IMR-90 (cell line): ENCODE data around the gene KDM5D. TPM values are rescaled to one million over a fixed set of nuclear protein-coding genes. Genes with fewer than 3 reads are reported as not detected.

Source experiments
- ATAC-seq: fragments of 200-7000 bp; cut with Tn5 transposase; 2 replicates; pipeline ENCODE4 v1.9.1; 2020; ENCODE audit warnings: low read depth, mild to moderate bottlenecking, moderate library complexity
- BruUV-seq: library from RNA; stranded (reverse); fragments of 400-500 nt; replicated peaks from 2 replicates; lab custom pipeline; 2021; lab: Mats Ljungman, UMichigan
- CTCF ChIA-PET: fragments of 300-600 bp; formaldehyde crosslinking; extraction: SDS; loops from one replicate; lab custom pipeline; 2021; ENCODE audit warnings: antibody characterized with exemption; lab: Yijun Ruan, JAX
- POLR2A ChIA-PET: fragments of 300-600 bp; sonication (Branson Sonifier 250); formaldehyde crosslinking; loops from one replicate; lab custom pipeline; 2022; ENCODE audit warnings: antibody characterized with exemption; ENCODE audit not compliant: unreplicated experiment; lab: Charles Lee
- DNase-seq: peaks from one replicate; pipeline ENCODE4 v3.0.0; 2013
- H2AFZ ChIP-seq: replicated peaks from 2 replicates; pipeline ENCODE3; 2013; ENCODE audit warnings: low read length, mild to moderate bottlenecking; ENCODE audit not compliant: poor library complexity
- H2AK5ac ChIP-seq: 2 replicates; pipeline ENCODE4 v1.6.1; 2013; ENCODE audit warnings: low read depth, low read length, inconsistent platforms
- H2AK9ac ChIP-seq: replicated peaks from 2 replicates; pipeline ENCODE3; 2013; ENCODE audit warnings: mild to moderate bottlenecking, low read depth, low read length, moderate library complexity; ENCODE audit not compliant: poor library complexity
- H2BK120ac ChIP-seq: 2 replicates; pipeline ENCODE4 v1.6.1; 2013; ENCODE audit warnings: low read depth, low read length, inconsistent platforms
- H2BK15ac ChIP-seq: 3 replicates; pipeline ENCODE4 v1.6.1; 2013; ENCODE audit warnings: low read depth, low read length, inconsistent platforms
- H2BK20ac ChIP-seq: 2 replicates; pipeline ENCODE4 v1.6.1; 2013; ENCODE audit warnings: low read depth, mild to moderate bottlenecking, inconsistent platforms, low read length, moderate library complexity
- H2BK5ac ChIP-seq: 2 replicates; pipeline ENCODE4 v1.6.1; 2013; ENCODE audit warnings: mild to moderate bottlenecking, low read depth, low read length, inconsistent platforms; ENCODE audit not compliant: poor library complexity, severe bottlenecking
- H3K14ac ChIP-seq: replicated peaks from 2 replicates; pipeline ENCODE4 v1.6.1; 2013; ENCODE audit warnings: low read depth, low read length, inconsistent platforms
- H3K18ac ChIP-seq: 2 replicates; pipeline ENCODE4 v1.6.1; 2013; ENCODE audit warnings: low read depth, low read length, control low read depth
- H3K23ac ChIP-seq: 2 replicates; pipeline ENCODE4 v1.6.1; 2013; ENCODE audit warnings: low read depth, low read length, inconsistent platforms
- H3K27ac ChIP-seq: 2 replicates; pipeline ENCODE4 v1.5.1; 2013; ENCODE audit warnings: mild to moderate bottlenecking, control low read depth, low read length; ENCODE audit not compliant: insufficient read depth
- H3K27me3 ChIP-seq: 2 replicates; pipeline ENCODE4 v1.6.1; 2013; ENCODE audit warnings: low read length; ENCODE audit not compliant: control insufficient read depth, insufficient read depth
- H3K36me3 ChIP-seq: 2 replicates; pipeline ENCODE4 v1.6.1; 2013; ENCODE audit warnings: low read length, mixed read lengths; ENCODE audit not compliant: control insufficient read depth, insufficient read depth
- H3K4ac ChIP-seq: 2 replicates; pipeline ENCODE4 v1.6.1; 2013; ENCODE audit warnings: low read depth, low read length, inconsistent platforms
- H3K4me1 ChIP-seq: 2 replicates; pipeline ENCODE4 v1.6.1; 2013; ENCODE audit warnings: low read length, mixed read lengths; ENCODE audit not compliant: control insufficient read depth, insufficient read depth
- H3K4me2 ChIP-seq: 2 replicates; pipeline ENCODE4 v1.6.1; 2013; ENCODE audit warnings: low read depth, mild to moderate bottlenecking, control low read depth, low read length, moderate library complexity
- H3K4me3 ChIP-seq: 2 replicates; pipeline ENCODE4 v1.5.1; 2013; ENCODE audit warnings: low read depth, mild to moderate bottlenecking, control low read depth, low read length, moderate library complexity; ENCODE audit not compliant: insufficient read depth
- H3K56ac ChIP-seq: 2 replicates; pipeline ENCODE4 v1.6.1; 2013; ENCODE audit warnings: low read length, inconsistent platforms; ENCODE audit not compliant: insufficient read depth; ENCODE audit errors: extremely low read depth
- H3K79me1 ChIP-seq, 2 experiments: 2 replicates each; pipeline ENCODE4 v1.6.1; 2013; ENCODE audit warnings: low read length in 2 of 2, inconsistent platforms in 1 of 2, low read depth in 1 of 2
- H3K9ac ChIP-seq: 2 replicates; pipeline ENCODE4 v1.6.1; 2013; ENCODE audit warnings: low read depth, low read length, control low read depth
- H3K9me1 ChIP-seq: 2 replicates; pipeline ENCODE4 v1.6.1; 2013; ENCODE audit warnings: low read length, inconsistent platforms; ENCODE audit not compliant: insufficient read depth
- H3K9me3 ChIP-seq: 2 replicates; pipeline ENCODE4 v1.6.1; 2013; ENCODE audit warnings: low read length; ENCODE audit not compliant: control insufficient read depth, insufficient read depth
- H4K20me1 ChIP-seq: 2 replicates; pipeline ENCODE4 v1.6.1; 2013; ENCODE audit warnings: low read length, inconsistent platforms; ENCODE audit not compliant: insufficient read depth
- H4K5ac ChIP-seq: 2 replicates; pipeline ENCODE4 v1.6.1; 2013; ENCODE audit warnings: mild to moderate bottlenecking, low read depth, low read length, control low read depth
- H4K8ac ChIP-seq, 2 experiments: 2 replicates each; pipeline ENCODE4 v1.6.1; 2013; ENCODE audit warnings: low read depth in 2 of 2, low read length in 2 of 2, control low read depth in 1 of 2, inconsistent platforms in 1 of 2
- H4K91ac ChIP-seq: 2 replicates; pipeline ENCODE4 v1.6.1; 2013; ENCODE audit warnings: low read depth, low read length, inconsistent platforms; ENCODE audit not compliant: insufficient read depth
- BHLHE40 ChIP-seq: fragments of 150-350 bp; IDR thresholded peaks from 2 replicates; pipeline ENCODE4 v1.6.1; 2016; ENCODE audit warnings: mild to moderate bottlenecking, low read depth, low read length
- CEBPB ChIP-seq: IDR thresholded peaks from 2 replicates; pipeline ENCODE4 v1.6.1; 2012; ENCODE audit warnings: low read depth, low read length, improper control_type of control experiment
- CHD1 ChIP-seq: IDR thresholded peaks from 2 replicates; pipeline ENCODE4 v1.6.1; 2012; ENCODE audit warnings: low read depth, low read length, improper control_type of control experiment
- FOS ChIP-seq: fragments of 150-350 bp; IDR thresholded peaks from 2 replicates; pipeline ENCODE4 v1.6.1; 2016; ENCODE audit warnings: low read depth, low read length
- MAFK ChIP-seq: IDR thresholded peaks from 2 replicates; pipeline ENCODE4 v1.6.1; 2012; ENCODE audit warnings: low read depth, low read length, improper control_type of control experiment
- MAZ ChIP-seq: IDR thresholded peaks from 2 replicates; pipeline ENCODE4 v1.6.1; 2012; ENCODE audit warnings: low read depth, mild to moderate bottlenecking, low read length, improper control_type of control experiment, moderate library complexity, borderline replicate concordance
- MXI1 ChIP-seq: IDR thresholded peaks from 2 replicates; pipeline ENCODE4 v1.6.1; 2012; ENCODE audit warnings: low read depth, mild to moderate bottlenecking, low read length, moderate library complexity, borderline replicate concordance
- NFE2L2 ChIP-seq: fragments of 150-350 bp; IDR thresholded peaks from 2 replicates; pipeline ENCODE4 v1.6.1; 2016; ENCODE audit warnings: low read depth, mild to moderate bottlenecking, low read length
- POLR2A ChIP-seq: IDR thresholded peaks from 2 replicates; pipeline ENCODE4 v1.6.1; 2012; ENCODE audit warnings: mild to moderate bottlenecking, low read depth, low read length
- RAD21 ChIP-seq: IDR thresholded peaks from 2 replicates; pipeline ENCODE4 v1.6.1; 2012; ENCODE audit warnings: low read length, improper control_type of control experiment
- RCOR1 ChIP-seq: IDR thresholded peaks from 2 replicates; pipeline ENCODE4 v1.6.1; 2012; ENCODE audit warnings: mild to moderate bottlenecking, low read length, improper control_type of control experiment; ENCODE audit not compliant: insufficient replicate concordance
- RFX5 ChIP-seq: IDR thresholded peaks from 2 replicates; pipeline ENCODE4 v1.8.0; 2012; ENCODE audit warnings: low read depth, mild to moderate bottlenecking, low read length, moderate library complexity
- SMC3 ChIP-seq: fragments of 150-350 bp; IDR thresholded peaks from 2 replicates; pipeline ENCODE4 v1.6.1; 2016; ENCODE audit warnings: low read depth, mild to moderate bottlenecking, antibody characterized with exemption, low read length, moderate library complexity
- WGBS, 2 experiments: methylation state at CpG; one replicate each; pipeline versions ENCODE4 v1.1.5 to v1.1.7; 2013; ENCODE audit warnings: missing lambda C conversion rate in 2 of 2; ENCODE audit not compliant: insufficient read length in 1 of 2; ENCODE audit errors: extremely low coverage in 2 of 2; 5-methylcytosine and 5-hydroxymethylcytosine counted together
- dilution Hi-C: fragments of 300-500 bp; cut with HindIII; formaldehyde crosslinking; loops from one replicate; pipeline ENCODE4 v1.14.3; 2018; ENCODE audit warnings: low sequenced_read_pairs; ENCODE audit not compliant: unreplicated experiment
- in situ Hi-C: fragments of 300-500 bp; cut with MboI; formaldehyde crosslinking; loops from 3 replicates; pipeline ENCODE4 v1.14.3; 2019; ENCODE audit warnings: low sequenced_read_pairs, inconsistent platforms, mixed read lengths
- intact Hi-C: fragments of 100-400 bp; cut with micrococcal nuclease; formaldehyde crosslinking; loops from 2 replicates; pipeline ENCODE4 v1.10.0; 2022
- polyA plus RNA-seq, 3 experiments: library from polyadenylated mRNA; depleted of rRNA; stranded (reverse); fragments of >200 nt; gene quantifications; 2 replicates each; pipeline ENCODE4 v1.2.3, GENCODE V29; 2012; ENCODE audit warnings: low replicate concordance in 1 of 3
- total RNA-seq: library from RNA; depleted of rRNA; stranded (reverse); fragments of >200 nt; gene quantifications from 2 replicates; pipeline ENCODE4 v1.2.3, GENCODE V29; 2012
- TF ChIP-seq, protein P1 (sequence below): fragments of 150-350 bp; IDR thresholded peaks from 2 replicates; pipeline ENCODE4 v1.6.1; 2017; ENCODE audit warnings: mild to moderate bottlenecking, antibody characterized with exemption, low read length, low read depth
- TF ChIP-seq, protein P2 (sequence below): fragments of 150-350 bp; IDR thresholded peaks from 2 replicates; pipeline ENCODE4 v1.6.1; 2016; ENCODE audit warnings: low read depth, mild to moderate bottlenecking, low read length, moderate library complexity, borderline replicate concordance
- TF ChIP-seq, protein P3 (sequence below): conservative IDR thresholded peaks from 2 replicates; pipeline ENCODE4 v1.5.1; 2012; ENCODE audit warnings: mild to moderate bottlenecking, low read depth, low read length, improper control_type of control experiment

Gene KDM5D
- total and polyA plus RNA-seq, 2 of the 4 experiments (the other 2 are of a cell fraction): not detected

DNA sequence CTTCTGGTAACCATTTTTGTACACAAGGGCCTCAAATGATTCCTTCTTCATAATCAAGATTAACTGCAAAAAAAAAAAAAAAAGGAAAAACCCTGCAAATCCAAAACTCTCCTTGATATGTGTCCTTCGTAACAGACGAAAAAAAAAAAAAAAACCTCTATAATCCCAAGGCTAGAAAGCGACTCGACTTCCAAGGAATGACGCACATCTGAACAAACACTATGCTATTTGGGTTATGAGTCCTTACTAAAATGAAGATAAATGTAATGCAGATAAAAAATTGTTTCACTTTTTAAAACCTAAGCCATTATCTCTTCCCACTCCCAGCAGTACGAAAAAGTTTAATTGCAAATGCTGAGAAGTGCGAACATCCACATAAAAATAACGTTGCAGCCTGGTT lies 1.2 kb downstream of the KDM5D start:
- Histone ChIP-seq H3K23ac (no peak overlapping the region), H2AK5ac (no peak overlapping the region), H2BK20ac (no peak overlapping the region), H3K9me3 (no peaks in the 10 kb centered on the region), H3K27me3 (no peaks in the 10 kb centered on the region), H3K4ac (no peak overlapping the region), H2AK9ac (no peak overlapping the region), H4K20me1 (no peaks in the 10 kb centered on the region), H2BK5ac (no peak overlapping the region), H2AFZ (no peak overlapping the region), H3K36me3 (no peaks in the 10 kb centered on the region), H4K8ac (no peak overlapping the region), H3K9me1 (no peaks in the 10 kb centered on the region), H2BK120ac (no peak overlapping the region), H3K27ac (no peak overlapping the region), H4K91ac (no peak overlapping the region), H2BK15ac (no peak overlapping the region), H3K79me1 (no peaks in the 10 kb centered on the region), H3K4me3 (no peak overlapping the region), H3K56ac (no peak overlapping the region), H3K18ac (no peak overlapping the region), H3K4me2 (no peak overlapping the region), H3K14ac (no peak overlapping the region), H3K9ac (no peak overlapping the region), H3K4me1 (no peaks in the 10 kb centered on the region), H4K5ac (no peak overlapping the region)
- in situ Hi-C loops (no loop called here), dilution Hi-C loops (no loop called here), intact Hi-C loops (no loop called here)
- DNase-seq (no peak), ATAC-seq (no peak)
- ChIA-PET POLR2A (no interaction called here), CTCF (no interaction called here)
- BruUV-seq: no TSS peak
- WGBS, 2 experiments: no CpG with 5 or more reads among the region's 8 CpGs
- TF ChIP-seq FOS (no peak), CHD1 (no peak), BHLHE40 (no peak), MAFK (no peak), POLR2A (no peak), MXI1 (no peak), RCOR1 (no peak), NFE2L2 (no peak), RFX5 (no peak), MAZ (no peak), RAD21 (no peak), CEBPB (no peak), SMC3 (no peak)
- TF ChIP-seq, protein P1, sequence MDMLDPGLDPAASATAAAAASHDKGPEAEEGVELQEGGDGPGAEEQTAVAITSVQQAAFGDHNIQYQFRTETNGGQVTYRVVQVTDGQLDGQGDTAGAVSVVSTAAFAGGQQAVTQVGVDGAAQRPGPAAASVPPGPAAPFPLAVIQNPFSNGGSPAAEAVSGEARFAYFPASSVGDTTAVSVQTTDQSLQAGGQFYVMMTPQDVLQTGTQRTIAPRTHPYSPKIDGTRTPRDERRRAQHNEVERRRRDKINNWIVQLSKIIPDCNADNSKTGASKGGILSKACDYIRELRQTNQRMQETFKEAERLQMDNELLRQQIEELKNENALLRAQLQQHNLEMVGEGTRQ: no peak
- TF ChIP-seq, protein P2, sequence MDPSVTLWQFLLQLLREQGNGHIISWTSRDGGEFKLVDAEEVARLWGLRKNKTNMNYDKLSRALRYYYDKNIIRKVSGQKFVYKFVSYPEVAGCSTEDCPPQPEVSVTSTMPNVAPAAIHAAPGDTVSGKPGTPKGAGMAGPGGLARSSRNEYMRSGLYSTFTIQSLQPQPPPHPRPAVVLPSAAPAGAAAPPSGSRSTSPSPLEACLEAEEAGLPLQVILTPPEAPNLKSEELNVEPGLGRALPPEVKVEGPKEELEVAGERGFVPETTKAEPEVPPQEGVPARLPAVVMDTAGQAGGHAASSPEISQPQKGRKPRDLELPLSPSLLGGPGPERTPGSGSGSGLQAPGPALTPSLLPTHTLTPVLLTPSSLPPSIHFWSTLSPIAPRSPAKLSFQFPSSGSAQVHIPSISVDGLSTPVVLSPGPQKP: no peak
- TF ChIP-seq, protein P3, sequence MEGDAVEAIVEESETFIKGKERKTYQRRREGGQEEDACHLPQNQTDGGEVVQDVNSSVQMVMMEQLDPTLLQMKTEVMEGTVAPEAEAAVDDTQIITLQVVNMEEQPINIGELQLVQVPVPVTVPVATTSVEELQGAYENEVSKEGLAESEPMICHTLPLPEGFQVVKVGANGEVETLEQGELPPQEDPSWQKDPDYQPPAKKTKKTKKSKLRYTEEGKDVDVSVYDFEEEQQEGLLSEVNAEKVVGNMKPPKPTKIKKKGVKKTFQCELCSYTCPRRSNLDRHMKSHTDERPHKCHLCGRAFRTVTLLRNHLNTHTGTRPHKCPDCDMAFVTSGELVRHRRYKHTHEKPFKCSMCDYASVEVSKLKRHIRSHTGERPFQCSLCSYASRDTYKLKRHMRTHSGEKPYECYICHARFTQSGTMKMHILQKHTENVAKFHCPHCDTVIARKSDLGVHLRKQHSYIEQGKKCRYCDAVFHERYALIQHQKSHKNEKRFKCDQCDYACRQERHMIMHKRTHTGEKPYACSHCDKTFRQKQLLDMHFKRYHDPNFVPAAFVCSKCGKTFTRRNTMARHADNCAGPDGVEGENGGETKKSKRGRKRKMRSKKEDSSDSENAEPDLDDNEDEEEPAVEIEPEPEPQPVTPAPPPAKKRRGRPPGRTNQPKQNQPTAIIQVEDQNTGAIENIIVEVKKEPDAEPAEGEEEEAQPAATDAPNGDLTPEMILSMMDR: no peak
